SK-N-SH (cell line): ENCODE data around the gene DAPP1. TPM values are rescaled to one million over a fixed set of nuclear protein-coding genes. Genes with fewer than 3 reads are reported as not detected.

ENCODE experiments used
- CTCF ChIA-PET: fragments of 300-600, 350-600 bp; formaldehyde crosslinking; extraction: SDS; loops from one replicate; lab custom pipeline; 2021; lab: Yijun Ruan, JAX
- POLR2A ChIA-PET: fragments of 350-600 bp; sonication (Branson Sonifier 250); formaldehyde crosslinking; extraction: SDS; loops from one replicate; lab custom pipeline; 2020; ENCODE audit warnings: antibody characterized with exemption, inconsistent platforms; lab: Yijun Ruan, JAX
- DNase-seq: peaks from one replicate; pipeline ENCODE4 v3.0.0; 2012
- H2AFZ ChIP-seq: fragments of 200-600 bp; sonication (generic); 2 replicates; pipeline ENCODE4 v1.8.1; 2016; ENCODE audit warnings: antibody characterized with exemption, mild to moderate bottlenecking, low read depth
- H3F3A ChIP-seq: fragments of 200-600 bp; sonication (generic); replicated peaks from 2 replicates; pipeline ENCODE3; 2016; ENCODE audit warnings: antibody characterized with exemption, mild to moderate bottlenecking; ENCODE audit not compliant: insufficient read depth
- H3K27ac ChIP-seq, 2 experiments: fragments of 200-500 bp in 1 of 2; fragments of 200-600 bp in 1 of 2; sonication (Bioruptor generic) in 1 of 2; sonication (generic), shearing (Covaris generic) in 1 of 2; 2 replicates each; pipeline versions ENCODE4 v1.5.1 to v1.6.1; 2014 to 2016; ENCODE audit warnings: low read depth in 2 of 2, inconsistent platforms in 1 of 2, low read length in 1 of 2, mild to moderate bottlenecking in 1 of 2, mixed read lengths in 1 of 2
- H3K27me3 ChIP-seq: fragments of 200-600 bp; sonication (generic), shearing (Covaris generic); 2 replicates; pipeline ENCODE4 v1.6.1; 2016; ENCODE audit warnings: mixed run types; ENCODE audit not compliant: insufficient read depth
- H3K36me3 ChIP-seq, 2 experiments: fragments of 200-500 bp in 1 of 2; fragments of 200-600 bp in 1 of 2; sonication (Bioruptor generic) in 1 of 2; sonication (generic) in 1 of 2; replicated peaks in 1 of 2; 2 replicates each; pipeline versions ENCODE3 to v1.5.1; 2014 to 2016; ENCODE audit warnings: low read length in 1 of 2, mild to moderate bottlenecking in 1 of 2; ENCODE audit not compliant: insufficient read depth in 2 of 2, control insufficient read depth in 1 of 2
- H3K4me1 ChIP-seq, 2 experiments: fragments of 200-500 bp in 1 of 2; fragments of 200-600 bp in 1 of 2; sonication (Bioruptor generic) in 1 of 2; sonication (generic), shearing (Covaris generic) in 1 of 2; 2 replicates each; pipeline versions ENCODE4 v1.5.1 to v1.6.1; 2014 to 2016; ENCODE audit warnings: low read depth in 1 of 2, low read length in 1 of 2, mixed run types in 1 of 2; ENCODE audit not compliant: insufficient read depth in 2 of 2, control insufficient read depth in 1 of 2
- H3K4me2 ChIP-seq: fragments of 200-600 bp; sonication (generic), shearing (Covaris generic); 2 replicates; pipeline ENCODE4 v1.6.1; 2017; ENCODE audit warnings: mixed run types
- H3K4me3 ChIP-seq, 2 experiments: fragments of 200-500 bp in 1 of 2; fragments of 200-600 bp in 1 of 2; sonication (Bioruptor generic) in 1 of 2; sonication (generic), shearing (Covaris generic) in 1 of 2; 2 replicates each; pipeline versions ENCODE4 v1.5.1 to v1.8.1; 2014 to 2016; ENCODE audit warnings: low read depth in 2 of 2, inconsistent platforms in 1 of 2, low read length in 1 of 2, mild to moderate bottlenecking in 1 of 2, mixed read lengths in 1 of 2, moderate library complexity in 1 of 2
- H3K79me2 ChIP-seq: fragments of 200-600 bp; sonication (generic); 2 replicates; pipeline ENCODE4 v1.8.1; 2017; ENCODE audit warnings: mild to moderate bottlenecking; ENCODE audit not compliant: insufficient read depth
- H3K9ac ChIP-seq: fragments of 200-600 bp; sonication (generic); 2 replicates; pipeline ENCODE4 v1.6.1; 2017; ENCODE audit warnings: mixed run types
- H3K9me2 ChIP-seq: fragments of 200-600 bp; sonication (generic); 2 replicates; pipeline ENCODE4 v1.6.1; 2017; ENCODE audit warnings: mixed run types
- H3K9me3 ChIP-seq: fragments of 200-600 bp; sonication (generic); 2 replicates; pipeline ENCODE4 v1.6.1; 2017; ENCODE audit warnings: mixed run types, mild to moderate bottlenecking, moderate library complexity
- H4K20me1 ChIP-seq: fragments of 200-600 bp; sonication (generic); 2 replicates; pipeline ENCODE4 v1.6.1; 2017; ENCODE audit warnings: mild to moderate bottlenecking, mixed run types; ENCODE audit not compliant: insufficient read depth
- CHD2 ChIP-seq: fragments of 150-350 bp; IDR thresholded peaks from 2 replicates; pipeline ENCODE4 v1.6.1; 2018; ENCODE audit warnings: low read length; ENCODE audit not compliant: partially characterized antibody
- EZH2phosphoT487 ChIP-seq: fragments of 200-600 bp; sonication (generic); IDR thresholded peaks from 2 replicates; pipeline ENCODE4 v1.6.1; 2017; ENCODE audit warnings: low read depth, mixed run types, mild to moderate bottlenecking, antibody characterized with exemption, moderate library complexity, borderline replicate concordance
- FOSL2 ChIP-seq: IDR thresholded peaks from 2 replicates; pipeline ENCODE4 v1.4.0; 2012; ENCODE audit warnings: low read depth, mild to moderate bottlenecking, moderate library complexity, borderline replicate concordance
- FOXM1 ChIP-seq: IDR thresholded peaks from 2 replicates; pipeline ENCODE4 v1.4.0; 2012; ENCODE audit warnings: low read depth, mild to moderate bottlenecking
- JUND ChIP-seq: IDR thresholded peaks from 2 replicates; pipeline ENCODE4 v1.4.0; 2012
- MEF2A ChIP-seq: IDR thresholded peaks from 2 replicates; pipeline ENCODE4 v1.4.0; 2012; ENCODE audit warnings: low read depth, borderline replicate concordance
- NRF1 ChIP-seq: IDR thresholded peaks from 2 replicates; pipeline ENCODE4 v1.6.1; 2012; ENCODE audit warnings: low read depth, mild to moderate bottlenecking, low read length
- POLR2AphosphoS5 ChIP-seq: IDR thresholded peaks from 2 replicates; pipeline ENCODE4 v1.6.1; 2012; ENCODE audit warnings: low read depth, low read length
- RCOR1 ChIP-seq: fragments of 150-350 bp; IDR thresholded peaks from 2 replicates; pipeline ENCODE4 v1.6.1; 2017; ENCODE audit warnings: antibody characterized with exemption, low read length
- RFX5 ChIP-seq: IDR thresholded peaks from 2 replicates; pipeline ENCODE4 v1.6.1; 2012; ENCODE audit warnings: mild to moderate bottlenecking, improper control_type of control experiment, low read length
- RXRA ChIP-seq: IDR thresholded peaks from 2 replicates; pipeline ENCODE4 v1.4.0; 2012; ENCODE audit warnings: low read depth, mild to moderate bottlenecking, borderline replicate concordance
- SIN3A ChIP-seq: IDR thresholded peaks from 2 replicates; pipeline ENCODE4 v1.6.1; 2012; ENCODE audit warnings: low read depth, mild to moderate bottlenecking, low read length, moderate library complexity, borderline replicate concordance
- TAF1 ChIP-seq: IDR thresholded peaks from 2 replicates; pipeline ENCODE4 v1.6.1; 2012; ENCODE audit warnings: low read depth, mild to moderate bottlenecking, low read length, moderate library complexity, borderline replicate concordance
- TCF12 ChIP-seq: IDR thresholded peaks from 2 replicates; pipeline ENCODE4 v1.4.0; 2012
- TEAD4 ChIP-seq: IDR thresholded peaks from 2 replicates; pipeline ENCODE4 v1.4.0; 2012; ENCODE audit warnings: mild to moderate bottlenecking, borderline replicate concordance; ENCODE audit not compliant: insufficient read depth
- USF1 ChIP-seq: IDR thresholded peaks from 2 replicates; pipeline ENCODE4 v1.4.0; 2012; ENCODE audit warnings: low read depth, borderline replicate concordance
- YY1 ChIP-seq: IDR thresholded peaks from 2 replicates; pipeline ENCODE4 v1.4.0; 2012; ENCODE audit warnings: low read depth, mild to moderate bottlenecking
- WGBS: methylation state at CpG from one replicate; pipeline ENCODE4 v1.1.6; 2017; ENCODE audit warnings: low lambda C conversion rate; 5-methylcytosine and 5-hydroxymethylcytosine counted together
- polyA plus RNA-seq, 3 experiments: library from polyadenylated mRNA; depleted of rRNA; stranded (reverse); fragments of >200 nt; gene quantifications; 2 replicates each; pipeline ENCODE4 v1.2.3, GENCODE V29; 2012
- TF ChIP-seq, protein P1 (sequence below): fragments of 200-600 bp; sonication (generic); IDR thresholded peaks from 2 replicates; pipeline ENCODE4 v1.6.1; 2017; ENCODE audit warnings: antibody characterized with exemption, mild to moderate bottlenecking, moderate library complexity
- TF ChIP-seq, protein P2 (sequence below): IDR thresholded peaks from 2 replicates; pipeline ENCODE4 v1.4.0; 2012; ENCODE audit warnings: low read depth, borderline replicate concordance
- TF ChIP-seq, protein P3 (sequence below): fragments of 150-350 bp; IDR thresholded peaks from 2 replicates; pipeline ENCODE4 v1.6.1; 2016; ENCODE audit warnings: mild to moderate bottlenecking, low read depth, low read length

The DAPP1 gene
- polyA plus RNA-seq, 1 of the 3 experiments (the other 2 are of a cell fraction): not detected

GRCh38 chr4:99841129-99841528 is 24.5 kb downstream of the DAPP1 start:
- Histone ChIP-seq H3K36me3 (no peaks in the 10 kb centered on the region), H3K79me2 (no peaks in the 10 kb centered on the region), H3K9me3 (no peaks in the 10 kb centered on the region), H3K4me3 (no peak overlapping the region), H3K9me2 (no peaks in the 10 kb centered on the region), H3K27ac (no peak overlapping the region), H3F3A (no peaks in the 10 kb centered on the region), H3K9ac (no peak overlapping the region), H3K4me1 (peaks cover 0 to 12% of the 10 kb centered on the region in 2 experiments; a peak in 2 of 4 replicates), H3K27me3 (no peaks in the 10 kb centered on the region), H3K4me2 (no peak overlapping the region), H2AFZ (no peak overlapping the region), H4K20me1 (no peaks in the 10 kb centered on the region)
- WGBS: 80% methylated on average over 4 of the region's 4 CpGs
- TF ChIP-seq SIN3A (no peak), EZH2phosphoT487 (no peak)
- DNase-seq: no peak
- ChIA-PET POLR2A (no interaction called here), CTCF (no interaction called here)

DNA sequence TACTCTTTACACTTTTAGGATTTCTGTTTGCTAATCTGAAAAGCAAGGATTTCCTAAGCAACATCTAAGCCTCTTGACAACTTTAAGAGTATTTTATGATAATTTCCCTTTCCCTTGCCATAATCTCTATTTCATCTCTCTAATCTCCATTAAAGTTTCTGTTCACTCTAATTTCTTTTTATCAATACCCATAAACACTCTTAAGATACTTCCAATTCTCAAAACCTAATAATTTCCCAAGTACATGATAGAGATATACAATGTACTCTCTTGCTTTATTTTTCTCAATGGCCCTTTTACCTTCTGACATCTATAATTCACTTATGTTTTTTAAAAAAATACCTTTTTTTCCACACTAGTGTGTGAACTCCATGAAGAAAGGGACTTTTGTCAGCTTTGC is 26.8 kb downstream of the DAPP1 start:
- Histone ChIP-seq H3K4me1 (peaks cover 0 to 12% of the 10 kb centered on the region in 2 experiments; a peak in 2 of 4 replicates), H4K20me1 (no peaks in the 10 kb centered on the region), H3K9ac (no peak overlapping the region), H3F3A (no peaks in the 10 kb centered on the region), H3K4me3 (no peak overlapping the region), H3K9me3 (no peaks in the 10 kb centered on the region), H3K79me2 (no peaks in the 10 kb centered on the region), H2AFZ (no peak overlapping the region), H3K9me2 (no peaks in the 10 kb centered on the region), H3K27ac (no peak overlapping the region), H3K27me3 (no peaks in the 10 kb centered on the region), H3K36me3 (no peaks in the 10 kb centered on the region), H3K4me2 (no peak overlapping the region)
- no peak for DNase-seq
- TF ChIP-seq, protein P1, sequence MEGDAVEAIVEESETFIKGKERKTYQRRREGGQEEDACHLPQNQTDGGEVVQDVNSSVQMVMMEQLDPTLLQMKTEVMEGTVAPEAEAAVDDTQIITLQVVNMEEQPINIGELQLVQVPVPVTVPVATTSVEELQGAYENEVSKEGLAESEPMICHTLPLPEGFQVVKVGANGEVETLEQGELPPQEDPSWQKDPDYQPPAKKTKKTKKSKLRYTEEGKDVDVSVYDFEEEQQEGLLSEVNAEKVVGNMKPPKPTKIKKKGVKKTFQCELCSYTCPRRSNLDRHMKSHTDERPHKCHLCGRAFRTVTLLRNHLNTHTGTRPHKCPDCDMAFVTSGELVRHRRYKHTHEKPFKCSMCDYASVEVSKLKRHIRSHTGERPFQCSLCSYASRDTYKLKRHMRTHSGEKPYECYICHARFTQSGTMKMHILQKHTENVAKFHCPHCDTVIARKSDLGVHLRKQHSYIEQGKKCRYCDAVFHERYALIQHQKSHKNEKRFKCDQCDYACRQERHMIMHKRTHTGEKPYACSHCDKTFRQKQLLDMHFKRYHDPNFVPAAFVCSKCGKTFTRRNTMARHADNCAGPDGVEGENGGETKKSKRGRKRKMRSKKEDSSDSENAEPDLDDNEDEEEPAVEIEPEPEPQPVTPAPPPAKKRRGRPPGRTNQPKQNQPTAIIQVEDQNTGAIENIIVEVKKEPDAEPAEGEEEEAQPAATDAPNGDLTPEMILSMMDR: no peak
- TF ChIP-seq TEAD4 (no peak), FOXM1 (no peak), TCF12 (no peak), POLR2AphosphoS5 (no peak), RXRA (no peak), MEF2A (no peak), RFX5 (no peak), TAF1 (no peak), YY1 (no peak), USF1 (no peak), CHD2 (no peak), RCOR1 (no peak), NRF1 (no peak), JUND (no peak), FOSL2 (no peak)
- TF ChIP-seq, protein P2, sequence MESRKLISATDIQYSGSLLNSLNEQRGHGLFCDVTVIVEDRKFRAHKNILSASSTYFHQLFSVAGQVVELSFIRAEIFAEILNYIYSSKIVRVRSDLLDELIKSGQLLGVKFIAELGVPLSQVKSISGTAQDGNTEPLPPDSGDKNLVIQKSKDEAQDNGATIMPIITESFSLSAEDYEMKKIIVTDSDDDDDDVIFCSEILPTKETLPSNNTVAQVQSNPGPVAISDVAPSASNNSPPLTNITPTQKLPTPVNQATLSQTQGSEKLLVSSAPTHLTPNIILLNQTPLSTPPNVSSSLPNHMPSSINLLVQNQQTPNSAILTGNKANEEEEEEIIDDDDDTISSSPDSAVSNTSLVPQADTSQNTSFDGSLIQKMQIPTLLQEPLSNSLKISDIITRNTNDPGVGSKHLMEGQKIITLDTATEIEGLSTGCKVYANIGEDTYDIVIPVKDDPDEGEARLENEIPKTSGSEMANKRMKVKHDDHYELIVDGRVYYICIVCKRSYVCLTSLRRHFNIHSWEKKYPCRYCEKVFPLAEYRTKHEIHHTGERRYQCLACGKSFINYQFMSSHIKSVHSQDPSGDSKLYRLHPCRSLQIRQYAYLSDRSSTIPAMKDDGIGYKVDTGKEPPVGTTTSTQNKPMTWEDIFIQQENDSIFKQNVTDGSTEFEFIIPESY: no peak
- TF ChIP-seq, protein P3, sequence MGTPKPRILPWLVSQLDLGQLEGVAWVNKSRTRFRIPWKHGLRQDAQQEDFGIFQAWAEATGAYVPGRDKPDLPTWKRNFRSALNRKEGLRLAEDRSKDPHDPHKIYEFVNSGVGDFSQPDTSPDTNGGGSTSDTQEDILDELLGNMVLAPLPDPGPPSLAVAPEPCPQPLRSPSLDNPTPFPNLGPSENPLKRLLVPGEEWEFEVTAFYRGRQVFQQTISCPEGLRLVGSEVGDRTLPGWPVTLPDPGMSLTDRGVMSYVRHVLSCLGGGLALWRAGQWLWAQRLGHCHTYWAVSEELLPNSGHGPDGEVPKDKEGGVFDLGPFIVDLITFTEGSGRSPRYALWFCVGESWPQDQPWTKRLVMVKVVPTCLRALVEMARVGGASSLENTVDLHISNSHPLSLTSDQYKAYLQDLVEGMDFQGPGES: no peak
- POLR2A ChIA-PET: no interaction called here
- CTCF ChIA-PET: no interaction called here
